OCI-LY1 (cell line): ENCODE results near the gene SPATA31D3.
"Not testable (repeated sequence)": the region's sequence is repeated elsewhere in the genome, so short reads cannot be mapped to it uniquely, and the experiment has no call there.

Experiments
- CTCF ChIP-seq: fragments of 200-600 bp; sonication (generic), shearing (Covaris generic); IDR thresholded peaks from 2 replicates; pipeline ENCODE4 v1.5.1; 2017; ENCODE audit warnings: mild to moderate bottlenecking, antibody characterized with exemption, low read length, moderate library complexity, mixed read lengths
- EZH2 ChIP-seq: fragments of 200-600 bp; sonication (generic), shearing (Covaris generic); IDR thresholded peaks from 2 replicates; pipeline ENCODE4 v1.8.0; 2017; ENCODE audit warnings: borderline replicate concordance, mixed run types, mild to moderate bottlenecking, antibody characterized with exemption, low read length, moderate library complexity, mixed read lengths

- not testable (repeated sequence) for TF ChIP-seq CTCF, EZH2
These were observed 45.2 kb downstream of the SPATA31D3 start, which contains the start of gene SPATA31D1 for GRCh38 chr9:81988472-81988871.
